ENCODE measurements around the gene SLC10A4. TPM values are rescaled to one million over a fixed set of nuclear protein-coding genes. Genes with fewer than 3 reads are reported as not detected.

SLC10A4 gene
- total and polyA plus RNA-seq, 2 experiments from 2014 or later = 2.3 to 4.3 TPM

GRCh38 chr4:48467442-48467841, 15.7 kb upstream of the SLC10A4 start:
- no peaks in the 10 kb centered on the region for H3K79me2 ChIP-seq (replicated peaks; ENCODE audit: insufficient read depth)
- no peak for ATAC-seq
- no peak for DNase-seq (ENCODE audit: low spot score)
- H3K27ac ChIP-seq (ENCODE audit: low read depth) = no peak overlapping the region
- TF ChIP-seq CTCF (conservative IDR thresholded peaks at IDR 0.05; ENCODE audit: low read depth in 2 of 2) = no peak
- no peak for TF ChIP-seq EZH2 (IDR thresholded peaks at IDR 0.05; ENCODE audit: low read depth, unreplicated experiment)
- TF ChIP-seq POLR2AphosphoS5 (IDR thresholded peaks at IDR 0.05; ENCODE audit: low read depth) = no peak
- TF ChIP-seq NANOG (IDR thresholded peaks at IDR 0.05; ENCODE audit: borderline replicate concordance) = no peak
- no peak for TF ChIP-seq CREB1 (CRISPR knock-in tag; IDR thresholded peaks at IDR 0.05; ENCODE audit: low read depth)
- no peak for TF ChIP-seq ETS1 (IDR thresholded peaks at IDR 0.05)
- TF ChIP-seq JUNB (IDR thresholded peaks at IDR 0.05; ENCODE audit: unreplicated experiment) = no peak
- TF ChIP-seq ZNF462 (CRISPR knock-in tag; IDR thresholded peaks at IDR 0.05) = no peak
- TF ChIP-seq, protein P1, sequence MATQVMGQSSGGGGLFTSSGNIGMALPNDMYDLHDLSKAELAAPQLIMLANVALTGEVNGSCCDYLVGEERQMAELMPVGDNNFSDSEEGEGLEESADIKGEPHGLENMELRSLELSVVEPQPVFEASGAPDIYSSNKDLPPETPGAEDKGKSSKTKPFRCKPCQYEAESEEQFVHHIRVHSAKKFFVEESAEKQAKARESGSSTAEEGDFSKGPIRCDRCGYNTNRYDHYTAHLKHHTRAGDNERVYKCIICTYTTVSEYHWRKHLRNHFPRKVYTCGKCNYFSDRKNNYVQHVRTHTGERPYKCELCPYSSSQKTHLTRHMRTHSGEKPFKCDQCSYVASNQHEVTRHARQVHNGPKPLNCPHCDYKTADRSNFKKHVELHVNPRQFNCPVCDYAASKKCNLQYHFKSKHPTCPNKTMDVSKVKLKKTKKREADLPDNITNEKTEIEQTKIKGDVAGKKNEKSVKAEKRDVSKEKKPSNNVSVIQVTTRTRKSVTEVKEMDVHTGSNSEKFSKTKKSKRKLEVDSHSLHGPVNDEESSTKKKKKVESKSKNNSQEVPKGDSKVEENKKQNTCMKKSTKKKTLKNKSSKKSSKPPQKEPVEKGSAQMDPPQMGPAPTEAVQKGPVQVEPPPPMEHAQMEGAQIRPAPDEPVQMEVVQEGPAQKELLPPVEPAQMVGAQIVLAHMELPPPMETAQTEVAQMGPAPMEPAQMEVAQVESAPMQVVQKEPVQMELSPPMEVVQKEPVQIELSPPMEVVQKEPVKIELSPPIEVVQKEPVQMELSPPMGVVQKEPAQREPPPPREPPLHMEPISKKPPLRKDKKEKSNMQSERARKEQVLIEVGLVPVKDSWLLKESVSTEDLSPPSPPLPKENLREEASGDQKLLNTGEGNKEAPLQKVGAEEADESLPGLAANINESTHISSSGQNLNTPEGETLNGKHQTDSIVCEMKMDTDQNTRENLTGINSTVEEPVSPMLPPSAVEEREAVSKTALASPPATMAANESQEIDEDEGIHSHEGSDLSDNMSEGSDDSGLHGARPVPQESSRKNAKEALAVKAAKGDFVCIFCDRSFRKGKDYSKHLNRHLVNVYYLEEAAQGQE (IDR thresholded peaks at IDR 0.05; ENCODE audit: unreplicated experiment) = no peak
- TF ChIP-seq ZNF114 (CRISPR knock-in tag; IDR thresholded peaks at IDR 0.05) = no peak
- no peak for TF ChIP-seq ZNF331 (CRISPR knock-in tag; IDR thresholded peaks at IDR 0.05; ENCODE audit: low read depth)
- no peak for TF ChIP-seq EZH2phosphoT487 (IDR thresholded peaks at IDR 0.05; ENCODE audit: unreplicated experiment)
- TF ChIP-seq STAT1 (IDR thresholded peaks at IDR 0.05; ENCODE audit: unreplicated experiment) = no peak
- no peaks in the 10 kb centered on the region for H3K9me2 ChIP-seq (ENCODE audit: insufficient read depth)
- Mint-ChIP-seq H3K9me3 (no peaks in the 10 kb centered on the region), H3K4me1 (peaks cover 6% of the 10 kb centered on the region; the same call in 2 of the 3 replicates), H3K36me3 (ENCODE audit: low read depth) (no peaks in the 10 kb centered on the region), H3K27me3 (ENCODE audit: insufficient read depth, low read depth, poor library complexity) (peaks cover 4% of the 10 kb centered on the region), H3K27ac (no peak overlapping the region), H3K4me3 (no peak overlapping the region)
- no peaks in the 10 kb centered on the region for H3F3A ChIP-seq (replicated peaks; ENCODE audit: low read depth)
- H3K4me3 ChIP-seq = no peak overlapping the region
- no peak overlapping the region for H2AFZ ChIP-seq
- 0 out of 2 replicates have a peak, but pooled peaks cover 9% of the 10 kb centered on the region for H3K4me1 ChIP-seq (ENCODE audit: insufficient read depth)
- no peaks in the 10 kb centered on the region for H3K27me3 ChIP-seq (ENCODE audit: insufficient read depth)
- H3K36me3 ChIP-seq (ENCODE audit: insufficient read depth) = no peaks in the 10 kb centered on the region
- H3K4me2 ChIP-seq = no peak overlapping the region
- H4K20me1 ChIP-seq (replicated peaks; ENCODE audit: insufficient read depth) = no peaks in the 10 kb centered on the region

Data from GM23338 (cell line).